ENCODE measurements around the gene CMSS1.

The CMSS1 gene

GRCh38 chr3:99943931-99944761 lies 126.5 kb downstream of the CMSS1 start:
- DNase-seq: no peak

GRCh38 chr3:99945328-99945995 lies 127.8 kb downstream of the CMSS1 start:
- no peak for DNase-seq

- DNase-seq: no peak
Observed at GRCh38 chr3:99947356-99947755, 129.7 kb downstream of the CMSS1 start.

GRCh38 chr3:99948467-99949089 lies 130.9 kb downstream of the CMSS1 start:
- DNase-seq: no peak

GRCh38 chr3:99949956-99950670 lies 132.5 kb downstream of the CMSS1 start:
- no peak for DNase-seq

GRCh38 chr3:99950921-99951320 lies 133.3 kb downstream of the CMSS1 start:
- DNase-seq: no peak

GRCh38 chr3:99951701-99952100 lies 134.0 kb downstream of the CMSS1 start:
- no peak for DNase-seq

GRCh38 chr3:99952306-99952705 lies 134.6 kb downstream of the CMSS1 start:
- no peak for DNase-seq

GRCh38 chr3:99953596-99953995 lies 135.9 kb downstream of the CMSS1 start:
- DNase-seq: no peak

GRCh38 chr3:99954914-99955644 lies 137.4 kb downstream of the CMSS1 start:
- no peak for DNase-seq

- no peak for DNase-seq
Observed at GRCh38 chr3:99955773-99956562, 138.3 kb downstream of the CMSS1 start.

GRCh38 chr3:99957151-99957796 lies 139.6 kb downstream of the CMSS1 start:
- no peak for DNase-seq

- DNase-seq: no peak
Observed at GRCh38 chr3:99958222-99958912, 140.7 kb downstream of the CMSS1 start.

- DNase-seq: no peak
Observed at GRCh38 chr3:99960123-99960878, 142.6 kb downstream of the CMSS1 start.

GRCh38 chr3:99960941-99961340 lies 143.3 kb downstream of the CMSS1 start:
- DNase-seq: no peak

- no peak for DNase-seq
Observed at GRCh38 chr3:99961756-99962515, 144.3 kb downstream of the CMSS1 start.

GRCh38 chr3:99962703-99963102 lies 145.0 kb downstream of the CMSS1 start:
- DNase-seq: no peak

GRCh38 chr3:99965077-99965476 lies 147.4 kb downstream of the CMSS1 start:
- no peak for DNase-seq
